Stimulated activated CD4-positive, alpha-beta T cell treated with anti-CD3 and anti-CD28 coated beads, Interleukin-1b, Interleukin-23, amount 100 ng/mL, for 1 hour (primary cell): ENCODE results near the gene LDLRAD3.

Experiments used
- DNase-seq, 2 donors: peaks; one replicate each; pipeline ENCODE4 v3.0.0-alpha.2; 2020; ENCODE audit warnings: low read depth in 2 of 2

The LDLRAD3 gene

DNA sequence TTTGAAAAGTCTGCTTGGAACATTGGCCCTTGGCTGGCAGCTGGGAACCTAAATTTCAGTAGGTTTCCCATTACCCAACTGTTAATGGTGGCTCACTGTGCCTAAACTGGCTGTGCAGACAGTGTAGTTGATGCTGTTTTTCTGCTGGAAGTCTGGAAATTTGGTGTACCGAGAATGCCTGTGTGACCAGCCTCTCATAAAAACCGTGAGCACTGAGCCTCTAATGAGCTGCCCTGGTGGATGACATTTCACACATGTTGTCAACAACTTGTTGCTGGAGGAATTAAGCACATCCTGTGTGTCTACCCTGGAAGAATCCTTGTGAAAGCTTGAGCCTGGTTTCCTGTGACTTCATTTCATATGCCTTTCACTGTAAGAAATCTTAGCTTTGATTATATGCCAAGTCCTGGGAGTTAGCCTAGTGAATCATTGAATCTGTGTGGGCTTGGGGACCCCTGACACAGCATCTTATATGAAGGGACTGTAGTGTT, 131.1 kb downstream of the LDLRAD3 start:
- DNase-seq, result no peak

GRCh38 chr11:36077368-36077767, 133.5 kb downstream of the LDLRAD3 start:
- no peak for DNase-seq

- no peak for DNase-seq
Observed at GRCh38 chr11:36077886-36078685, 134.2 kb downstream of the LDLRAD3 start.

DNA sequence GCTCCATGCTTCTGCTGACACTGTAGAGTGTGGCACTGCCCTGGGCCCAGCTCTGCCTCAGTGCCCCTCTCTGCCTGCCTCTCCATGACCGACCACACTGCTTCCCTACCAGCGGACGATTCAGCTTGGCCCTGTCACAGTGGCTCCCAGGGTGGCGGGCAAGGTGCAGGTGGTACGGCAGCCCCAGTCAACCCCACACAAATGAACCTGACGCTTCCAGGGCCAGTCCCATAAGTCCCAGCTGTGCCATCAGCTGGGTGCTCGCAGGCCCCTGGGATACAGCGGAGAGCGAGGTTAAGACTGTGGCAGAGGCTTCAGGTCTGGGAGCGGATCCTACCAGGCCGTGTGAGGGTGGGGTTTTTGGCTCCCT, 134.8 kb downstream of the LDLRAD3 start:
- DNase-seq, result no peak

GRCh38 chr11:36079878-36080675, 136.2 kb downstream of the LDLRAD3 start:
- no peak for DNase-seq

DNA sequence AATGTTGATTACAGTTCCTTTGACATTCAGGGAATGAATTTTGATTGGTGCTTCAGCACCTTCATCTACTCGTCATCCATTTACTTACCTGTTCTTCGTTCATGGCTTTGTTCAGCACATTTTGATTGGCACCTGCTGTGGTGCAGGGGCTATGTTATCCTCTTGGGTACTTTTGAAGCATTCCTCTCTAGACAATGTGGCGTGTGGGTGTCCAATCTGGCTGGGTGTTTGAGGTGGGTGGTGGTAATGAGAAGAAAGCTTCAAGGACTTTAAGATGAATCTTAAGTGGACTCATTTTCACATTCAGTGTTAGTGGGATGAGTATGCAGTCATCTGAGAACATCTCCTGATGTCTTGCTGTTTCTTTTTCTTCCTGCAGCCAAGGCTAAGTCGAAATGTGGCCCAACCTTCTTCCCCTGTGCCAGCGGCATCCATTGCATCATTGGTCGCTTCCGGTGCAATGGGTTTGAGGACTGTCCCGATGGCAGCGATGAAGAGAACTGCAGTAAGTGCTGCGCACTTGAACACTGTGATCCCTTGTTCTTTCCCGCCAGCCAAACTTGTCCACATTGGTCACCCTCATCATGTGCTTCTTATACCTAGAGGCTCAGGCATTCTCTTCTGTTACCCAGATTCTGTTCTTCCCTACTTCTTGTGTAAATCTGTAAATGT, 137.5 kb downstream of the LDLRAD3 start:
- no peak for DNase-seq

DNA sequence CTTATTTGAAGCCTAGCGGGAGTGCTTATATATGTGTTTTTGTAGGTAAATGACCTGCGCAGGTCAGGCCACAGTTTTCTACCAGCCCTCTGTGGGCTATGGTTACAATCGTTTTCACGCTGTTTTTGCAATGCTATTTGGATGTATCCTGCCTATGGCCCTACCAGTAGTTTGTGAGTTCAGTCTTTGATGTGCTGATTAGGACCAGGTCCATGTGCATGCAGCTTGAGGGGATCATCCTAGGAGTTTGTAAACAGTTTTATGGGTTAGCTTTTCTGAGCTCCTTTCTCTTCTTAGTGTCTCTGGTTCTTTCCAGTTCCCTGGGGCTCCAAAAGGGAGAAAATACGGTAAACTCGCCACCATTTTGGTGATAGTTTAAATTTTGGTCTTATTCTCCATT, 142.5 kb downstream of the LDLRAD3 start:
- DNase-seq, result no peak

- no peak for DNase-seq
Observed at GRCh38 chr11:36088266-36088972, 144.6 kb downstream of the LDLRAD3 start.

DNA sequence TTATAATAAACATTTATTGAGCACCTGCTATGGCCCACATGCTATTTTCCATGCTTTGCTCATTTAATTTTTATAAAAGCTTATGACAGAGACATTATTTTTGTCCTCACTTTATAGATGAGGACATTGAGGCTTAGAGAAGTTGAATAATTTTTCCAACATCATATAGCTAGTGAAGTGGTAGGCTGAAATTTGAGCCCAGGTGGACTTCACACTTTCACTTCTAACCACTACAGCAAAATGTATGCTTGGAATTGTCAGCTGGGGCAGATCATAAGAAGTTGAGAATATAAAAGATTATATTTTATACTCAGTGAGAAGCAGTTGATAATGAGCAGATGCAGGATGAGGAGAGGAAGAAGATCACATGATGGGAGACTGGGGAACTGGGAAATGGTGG, 146.1 kb downstream of the LDLRAD3 start:
- DNase-seq, result no peak

DNA sequence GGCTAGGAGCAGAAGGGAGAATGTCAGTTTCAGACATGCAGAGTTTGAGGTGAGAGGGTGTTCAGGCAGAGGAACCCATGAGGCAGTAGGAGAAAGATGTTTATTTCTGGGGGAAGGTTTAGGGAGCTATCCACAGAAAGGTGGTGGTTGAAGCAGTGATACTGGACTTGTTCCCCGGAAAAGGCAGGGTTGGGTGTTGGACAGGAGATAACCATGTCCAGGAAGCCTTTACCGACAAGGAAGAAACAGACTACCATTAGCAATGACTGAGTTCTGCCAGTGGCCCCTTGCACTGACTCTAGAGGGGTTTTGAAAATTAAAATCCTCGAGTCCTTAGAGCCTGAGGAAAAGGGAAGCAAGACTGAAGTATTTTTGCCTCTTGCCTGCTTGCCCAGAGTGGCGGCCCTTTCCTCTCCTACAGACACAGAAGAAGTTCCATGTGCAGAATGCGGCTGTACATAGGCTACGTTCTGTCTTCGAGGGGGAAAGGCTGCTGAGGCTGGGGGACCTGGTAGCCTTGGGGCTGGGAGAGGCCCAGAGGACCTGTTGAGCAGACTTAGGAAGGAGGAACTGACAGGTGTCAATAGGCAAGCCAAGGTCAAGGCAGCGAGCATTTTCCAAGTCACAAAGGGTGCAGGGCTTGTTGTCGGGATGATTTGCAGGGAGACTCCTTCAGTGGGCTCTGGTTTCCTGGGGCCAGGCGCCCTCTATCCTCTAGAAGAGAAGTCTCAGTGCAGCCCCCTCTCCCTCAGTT, 146.7 kb downstream of the LDLRAD3 start:
- DNase-seq, result no peak

GRCh38 chr11:36091256-36091811, 147.5 kb downstream of the LDLRAD3 start:
- no peak for DNase-seq

DNA sequence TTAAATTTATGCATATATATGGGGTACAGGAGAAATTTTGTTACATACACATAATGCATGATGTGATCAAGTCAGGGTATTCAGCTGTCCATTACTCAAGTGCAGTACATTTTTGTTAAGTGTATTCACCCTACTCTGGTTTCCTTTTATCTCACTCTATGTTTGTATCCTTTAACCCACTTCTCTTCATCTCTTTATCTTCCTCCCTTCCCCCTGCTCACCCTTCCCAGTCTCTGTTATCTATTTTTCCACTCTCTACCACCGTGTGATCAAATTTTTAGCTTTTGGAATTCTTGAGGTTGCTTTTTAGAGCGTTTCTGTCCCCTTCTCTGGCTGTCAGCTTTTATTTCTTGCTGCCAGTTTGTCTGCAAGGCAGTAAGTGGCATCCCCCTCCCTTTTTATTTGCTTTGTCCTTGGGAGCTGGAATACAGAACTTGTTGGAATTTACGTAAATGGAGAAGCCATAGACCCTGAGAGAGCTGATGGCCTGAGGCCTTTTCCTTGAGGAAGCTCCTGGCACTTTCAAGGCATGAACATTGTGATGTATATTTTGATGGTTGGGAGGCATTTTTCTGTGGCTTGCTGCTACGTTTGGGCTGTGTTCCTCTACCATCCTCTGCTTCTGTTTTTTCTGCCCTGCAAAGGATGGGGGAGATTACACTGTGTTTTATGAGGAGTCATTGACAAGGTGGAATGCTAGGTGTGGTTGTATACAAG, 148.6 kb downstream of the LDLRAD3 start:
- DNase-seq, result no peak

DNA sequence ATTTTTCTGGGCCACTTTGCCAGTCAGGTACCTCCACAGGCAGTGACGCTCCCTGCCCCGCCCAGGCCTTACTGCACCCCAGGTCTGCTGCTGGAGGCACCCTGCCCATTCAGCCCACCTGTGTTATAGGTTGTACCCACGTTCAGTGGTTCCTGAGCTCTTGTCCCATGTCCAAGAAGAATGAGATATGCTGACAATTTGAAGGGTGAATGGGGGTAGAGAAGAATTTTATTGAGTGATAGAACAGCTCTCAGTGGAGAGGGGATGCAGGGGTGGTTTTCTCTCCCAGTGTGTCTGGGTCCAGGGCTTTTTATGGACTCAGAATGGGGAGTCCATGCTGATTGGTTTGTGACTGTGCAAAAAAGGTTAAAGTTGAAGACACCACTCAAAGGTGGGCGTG, 149.7 kb downstream of the LDLRAD3 start:
- DNase-seq, result no peak

- no peak for DNase-seq
Observed at GRCh38 chr11:36094164-36094563, 150.3 kb downstream of the LDLRAD3 start.

DNA sequence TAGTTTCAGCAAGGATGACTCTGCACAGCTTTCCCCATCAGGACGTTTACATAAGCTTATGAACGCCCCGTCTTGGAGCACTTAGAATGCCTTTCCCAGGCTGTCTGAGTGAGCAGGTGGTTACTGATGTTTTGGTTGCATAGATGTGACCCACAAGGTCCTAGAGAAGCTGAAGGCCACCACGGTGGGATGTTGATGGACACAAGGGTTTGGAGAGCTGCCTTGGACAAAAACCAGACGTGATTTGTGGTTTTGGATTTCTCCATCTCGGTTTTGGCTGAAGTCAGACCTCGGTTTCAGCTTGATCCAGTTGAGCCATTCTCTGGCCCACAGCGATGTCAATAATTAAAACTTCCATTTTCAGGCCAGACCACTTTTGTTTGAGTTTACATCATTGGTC, 151.9 kb downstream of the LDLRAD3 start:
- no peak for DNase-seq

DNA sequence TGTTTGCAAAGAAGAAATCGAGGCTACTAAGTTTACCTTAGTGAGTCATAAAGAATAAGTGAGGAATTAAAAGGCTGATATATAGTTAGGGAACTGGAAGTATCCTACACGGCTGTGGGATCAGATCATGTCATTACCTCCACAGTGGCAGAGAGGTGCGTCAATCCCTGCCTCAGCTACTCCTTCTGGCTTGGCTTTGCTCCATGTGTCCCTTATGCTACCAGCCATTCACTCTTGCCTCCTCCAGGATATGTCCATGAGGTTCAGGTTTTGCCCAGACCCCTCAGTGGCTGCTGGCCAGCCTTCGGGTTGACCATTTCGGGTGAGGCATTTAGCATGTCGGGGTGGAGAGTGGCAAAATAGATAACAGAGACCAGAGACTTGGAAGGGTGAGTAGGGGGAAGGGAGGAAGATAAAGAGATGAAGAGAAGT, 153.4 kb downstream of the LDLRAD3 start:
- no peak for DNase-seq

DNA sequence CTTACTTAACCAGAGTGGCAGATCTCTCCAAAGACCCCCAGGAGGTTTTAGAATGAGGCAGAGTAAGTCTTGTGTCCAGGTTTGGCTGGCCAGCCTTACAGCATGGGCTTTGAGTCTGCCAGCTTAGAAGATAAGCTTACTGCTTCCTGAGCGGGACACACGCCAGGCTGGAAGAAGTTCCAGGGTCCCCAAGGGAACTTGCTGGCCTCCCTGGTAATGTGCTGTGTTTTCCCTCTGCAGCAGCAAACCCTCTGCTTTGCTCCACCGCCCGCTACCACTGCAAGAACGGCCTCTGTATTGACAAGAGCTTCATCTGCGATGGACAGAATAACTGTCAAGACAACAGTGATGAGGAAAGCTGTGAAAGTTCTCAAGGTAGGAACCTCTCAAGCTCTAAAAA, 154.2 kb downstream of the LDLRAD3 start:
- DNase-seq, result no peak

- DNase-seq, result no peak
Observed at GRCh38 chr11:36098853-36099375, 155.1 kb downstream of the LDLRAD3 start.

DNA sequence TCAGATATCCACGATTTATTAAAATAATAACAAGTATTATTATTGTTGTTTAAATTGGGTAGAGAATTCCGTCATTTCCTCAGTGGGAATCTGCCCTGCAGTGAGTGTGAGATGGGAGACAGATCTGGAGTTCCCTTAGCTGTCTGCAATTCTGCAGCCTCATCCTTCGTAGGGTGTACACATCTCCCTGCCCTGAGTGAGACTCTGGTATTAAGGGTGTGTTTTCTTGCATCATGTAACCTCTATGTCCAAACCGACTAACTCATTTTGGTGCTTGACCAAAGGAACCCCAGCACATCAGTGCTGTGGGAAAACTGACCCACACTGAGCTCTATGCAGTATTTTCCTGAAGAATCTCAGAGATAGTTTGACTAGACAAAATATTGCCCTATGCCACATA, 157.6 kb downstream of the LDLRAD3 start:
- no peak for DNase-seq

- DNase-seq, result no peak
Observed at GRCh38 chr11:36102868-36103267, 159.0 kb downstream of the LDLRAD3 start.
